H9 (cell line): Measurements from ENCODE around the gene GTF2F2. TPM values are rescaled to one million over a fixed set of nuclear protein-coding genes. Genes with fewer than 3 reads are reported as not detected.

Source experiments
- DNase-seq: peaks from one replicate; pipeline ENCODE4 v3.0.0-alpha.2; 2017
- H2AFZ ChIP-seq: one replicate; pipeline ENCODE4 v1.6.1; 2013; ENCODE audit warnings: mild to moderate bottlenecking, low read length, control low read depth, moderate library complexity
- H2AK5ac ChIP-seq: 2 replicates; pipeline ENCODE4 v1.6.1; 2013; ENCODE audit warnings: low read length, control low read depth, mixed read lengths; ENCODE audit not compliant: insufficient read length
- H2BK120ac ChIP-seq: one replicate; pipeline ENCODE4 v1.6.1; 2013; ENCODE audit warnings: low read depth, mild to moderate bottlenecking, low read length, control low read depth, inconsistent platforms; ENCODE audit not compliant: poor library complexity, severe bottlenecking
- H2BK12ac ChIP-seq: 2 replicates; pipeline ENCODE4 v1.6.1; 2013; ENCODE audit warnings: low read length, control low read depth, mixed read lengths, low read depth; ENCODE audit not compliant: insufficient read length
- H2BK15ac ChIP-seq: 2 replicates; pipeline ENCODE4 v1.6.1; 2013; ENCODE audit warnings: low read depth, low read length, control low read depth
- H2BK20ac ChIP-seq: one replicate; pipeline ENCODE4 v1.6.1; 2013; ENCODE audit warnings: low read depth, mild to moderate bottlenecking, low read length, control low read depth, inconsistent platforms; ENCODE audit not compliant: poor library complexity, severe bottlenecking
- H2BK5ac ChIP-seq: 2 replicates; pipeline ENCODE4 v1.6.1; 2013; ENCODE audit warnings: low read length, control low read depth, mixed read lengths; ENCODE audit not compliant: insufficient read length
- H3K14ac ChIP-seq: 2 replicates; pipeline ENCODE4 v1.6.1; 2013; ENCODE audit warnings: low read length, control low read depth; ENCODE audit not compliant: insufficient read depth
- H3K18ac ChIP-seq: 2 replicates; pipeline ENCODE4 v1.6.1; 2013; ENCODE audit warnings: low read depth, mild to moderate bottlenecking, mixed read lengths, low read length, control low read depth; ENCODE audit not compliant: insufficient read length
- H3K23ac ChIP-seq: 2 replicates; pipeline ENCODE4 v1.6.1; 2013; ENCODE audit warnings: low read length, control low read depth, mixed read lengths, low read depth; ENCODE audit not compliant: insufficient read length
- H3K23me2 ChIP-seq: 2 replicates; pipeline ENCODE4 v1.6.1; 2013; ENCODE audit warnings: low read depth, mild to moderate bottlenecking, mixed read lengths, low read length, control low read depth; ENCODE audit not compliant: insufficient read length, poor library complexity, severe bottlenecking
- H3K27ac ChIP-seq: 2 replicates; pipeline ENCODE4 v1.5.1; 2013; ENCODE audit warnings: low read length, control low read depth, mixed read lengths, low read depth; ENCODE audit not compliant: insufficient read length
- H3K27me3 ChIP-seq: 2 replicates; pipeline ENCODE4 v1.6.1; 2013; ENCODE audit warnings: low read length, control low read depth, inconsistent platforms; ENCODE audit not compliant: insufficient read depth
- H3K4ac ChIP-seq: 2 replicates; pipeline ENCODE4 v1.6.1; 2013; ENCODE audit warnings: low read depth, mild to moderate bottlenecking, control low read depth, inconsistent platforms, low read length, moderate library complexity
- H3K4me1 ChIP-seq: 2 replicates; pipeline ENCODE4 v1.6.1; 2013; ENCODE audit warnings: low read length, control low read depth, inconsistent platforms; ENCODE audit not compliant: insufficient read depth
- H3K4me2 ChIP-seq: 2 replicates; pipeline ENCODE4 v1.6.1; 2013; ENCODE audit warnings: low read length, control low read depth, mixed read lengths; ENCODE audit not compliant: insufficient read length, insufficient read depth
- H3K56ac ChIP-seq: 2 replicates; pipeline ENCODE4 v1.6.1; 2013; ENCODE audit warnings: low read depth, mild to moderate bottlenecking, mixed read lengths, low read length, control low read depth; ENCODE audit not compliant: insufficient read length
- H3K79me1 ChIP-seq: 2 replicates; pipeline ENCODE4 v1.6.1; 2013; ENCODE audit warnings: low read depth, mild to moderate bottlenecking, moderate library complexity, low read length, control low read depth, inconsistent platforms; ENCODE audit not compliant: insufficient read depth, poor library complexity, severe bottlenecking
- H3K79me2 ChIP-seq: 2 replicates; pipeline ENCODE4 v1.6.1; 2013; ENCODE audit warnings: low read length, control low read depth, inconsistent platforms; ENCODE audit not compliant: insufficient read depth
- H3K9ac ChIP-seq: 2 replicates; pipeline ENCODE4 v1.6.1; 2013; ENCODE audit warnings: low read length, control low read depth, mixed read lengths; ENCODE audit not compliant: insufficient read length; ENCODE audit errors: extremely low read depth
- H3K9me3 ChIP-seq: one replicate; pipeline ENCODE4 v1.6.1; 2013; ENCODE audit warnings: low read depth, low read length, inconsistent platforms; ENCODE audit not compliant: control insufficient read depth
- H3T11ph ChIP-seq: one replicate; pipeline ENCODE4 v1.6.1; 2013; ENCODE audit warnings: mild to moderate bottlenecking, low read length, control low read depth, inconsistent platforms
- H4K20me1 ChIP-seq: one replicate; pipeline ENCODE4 v1.6.1; 2013; ENCODE audit not compliant: control insufficient read depth, insufficient read length, insufficient read depth
- H4K5ac ChIP-seq: 2 replicates; pipeline ENCODE4 v1.6.1; 2013; ENCODE audit warnings: low read depth, mild to moderate bottlenecking, mixed read lengths, low read length, control low read depth; ENCODE audit not compliant: insufficient read length
- H4K8ac ChIP-seq: replicated peaks from 2 replicates; pipeline ENCODE4 v1.6.1; 2013; ENCODE audit warnings: low read length, control low read depth, mixed read lengths, low read depth; ENCODE audit not compliant: insufficient read length
- H4K91ac ChIP-seq: 2 replicates; pipeline ENCODE4 v1.6.1; 2013; ENCODE audit warnings: low read depth, mild to moderate bottlenecking, moderate library complexity, mixed read lengths, low read length, control low read depth; ENCODE audit not compliant: insufficient read length
- H3K27ac Mint-ChIP-seq, 3 experiments: 2 replicates in 2 of 3; 3 replicates in 1 of 3; pipeline ENCODE4 v1.8.0; 2020 to 2021; ENCODE audit warnings: mixed read lengths in 3 of 3, mild to moderate bottlenecking in 1 of 3, moderate library complexity in 1 of 3
- H3K27me3 Mint-ChIP-seq: 2 replicates; pipeline ENCODE4 v1.8.0; 2021; ENCODE audit warnings: low read depth, mild to moderate bottlenecking, moderate library complexity, mixed read lengths
- H3K36me3 Mint-ChIP-seq, 3 experiments: 2 replicates in 2 of 3; 3 replicates in 1 of 3; pipeline ENCODE4 v1.8.0; 2020 to 2021; ENCODE audit warnings: low read depth in 3 of 3, mixed read lengths in 3 of 3; ENCODE audit not compliant: insufficient read depth in 1 of 3
- H3K4me1 Mint-ChIP-seq, 2 experiments: 2 replicates each; pipeline ENCODE4 v1.8.0; 2020; ENCODE audit warnings: mixed read lengths in 2 of 2
- H3K4me3 Mint-ChIP-seq, 2 experiments: 2 replicates in 1 of 2; 3 replicates in 1 of 2; pipeline ENCODE4 v1.8.0; 2020 to 2021; ENCODE audit warnings: mild to moderate bottlenecking in 2 of 2, mixed read lengths in 2 of 2, moderate library complexity in 1 of 2
- H3K9me3 Mint-ChIP-seq, 2 experiments: 2 replicates in 1 of 2; 3 replicates in 1 of 2; pipeline ENCODE4 v1.8.0; 2020; ENCODE audit warnings: mild to moderate bottlenecking in 2 of 2, mixed read lengths in 2 of 2, moderate library complexity in 1 of 2
- WGBS: extraction: QIAGEN DNeasy Blood & Tissue Kit; methylation state at CpG from one replicate; pipeline ENCODE4 v1.1.7; 2013; ENCODE audit warnings: missing lambda C conversion rate, low lambda C conversion rate, mixed read lengths; ENCODE audit not compliant: insufficient read length; ENCODE audit errors: extremely low coverage; 5-methylcytosine and 5-hydroxymethylcytosine counted together
- total RNA-seq: library from RNA; stranded (reverse); gene quantifications from 2 replicates; pipeline ENCODE4 v1.2.1, GENCODE V29; 2021
- TF ChIP-seq, protein P1 (sequence below): fragments of 200-600 bp; sonication (generic); conservative IDR thresholded peaks from 3 replicates; pipeline ENCODE4 v1.8.0; 2021; ENCODE audit warnings: antibody characterized with exemption, mild to moderate bottlenecking

The GTF2F2 gene
- total RNA-seq, 1 experiment from 2014 or later = 29.6 TPM

DNA sequence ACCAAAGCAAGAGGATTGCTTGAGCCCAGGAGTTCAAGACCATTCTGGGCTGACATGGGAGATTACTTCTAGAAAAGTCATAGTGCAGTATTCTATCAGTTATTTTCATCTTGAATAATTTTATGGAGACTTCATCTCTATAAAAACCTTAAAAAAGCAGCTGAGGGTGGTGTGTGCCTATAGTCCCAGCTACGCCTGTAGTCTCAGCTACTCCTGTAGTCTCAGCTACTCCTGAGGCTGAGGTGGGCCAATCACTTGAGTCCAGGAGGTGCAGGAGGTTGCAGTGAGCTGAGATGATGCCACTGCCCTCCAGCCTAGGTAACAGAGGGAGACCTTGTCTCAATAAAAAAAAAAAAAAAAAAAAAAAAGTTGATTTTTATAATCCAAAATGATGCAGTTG lies 102.6 kb downstream of the GTF2F2 start:
- Histone ChIP-seq H2BK120ac (no peak overlapping the region), H3T11ph (no peak overlapping the region), H3K27ac (no peak overlapping the region), H2AFZ (no peak overlapping the region), H2BK15ac (no peak overlapping the region), H3K4ac (no peak overlapping the region), H3K9me3 (no peaks in the 10 kb centered on the region), H3K14ac (no peak overlapping the region), H3K79me2 (no peaks in the 10 kb centered on the region), H2AK5ac (no peak overlapping the region), H4K20me1 (no peaks in the 10 kb centered on the region), H2BK5ac (no peak overlapping the region), H3K27me3 (no peaks in the 10 kb centered on the region), H3K23ac (no peak overlapping the region), H4K91ac (no peak overlapping the region), H3K4me2 (no peak overlapping the region), H4K5ac (no peak overlapping the region), H3K23me2 (no peaks in the 10 kb centered on the region), H4K8ac (no peak overlapping the region), H2BK12ac (no peak overlapping the region), H3K56ac (no peak overlapping the region), H2BK20ac (no peak overlapping the region), H3K4me1 (peaks cover 2% of the 10 kb centered on the region; the same call in 1 of the 2 replicates), H3K79me1 (no peaks in the 10 kb centered on the region), H3K9ac (no peak overlapping the region), H3K18ac (no peak overlapping the region)
- no peak overlapping the region for H3K4me3 Mint-ChIP-seq
- no peaks in the 10 kb centered on the region for H3K27me3 Mint-ChIP-seq
- peaks cover 30 to 41% of the 10 kb centered on the region in 2 experiments for H3K4me1 Mint-ChIP-seq
- DNase-seq = no peak
- no peak overlapping the region for H3K27ac Mint-ChIP-seq
- no peaks in the 10 kb centered on the region for H3K9me3 Mint-ChIP-seq
- WGBS = no CpG with 5 or more reads among the region's 1 CpG
- TF ChIP-seq, protein P1, sequence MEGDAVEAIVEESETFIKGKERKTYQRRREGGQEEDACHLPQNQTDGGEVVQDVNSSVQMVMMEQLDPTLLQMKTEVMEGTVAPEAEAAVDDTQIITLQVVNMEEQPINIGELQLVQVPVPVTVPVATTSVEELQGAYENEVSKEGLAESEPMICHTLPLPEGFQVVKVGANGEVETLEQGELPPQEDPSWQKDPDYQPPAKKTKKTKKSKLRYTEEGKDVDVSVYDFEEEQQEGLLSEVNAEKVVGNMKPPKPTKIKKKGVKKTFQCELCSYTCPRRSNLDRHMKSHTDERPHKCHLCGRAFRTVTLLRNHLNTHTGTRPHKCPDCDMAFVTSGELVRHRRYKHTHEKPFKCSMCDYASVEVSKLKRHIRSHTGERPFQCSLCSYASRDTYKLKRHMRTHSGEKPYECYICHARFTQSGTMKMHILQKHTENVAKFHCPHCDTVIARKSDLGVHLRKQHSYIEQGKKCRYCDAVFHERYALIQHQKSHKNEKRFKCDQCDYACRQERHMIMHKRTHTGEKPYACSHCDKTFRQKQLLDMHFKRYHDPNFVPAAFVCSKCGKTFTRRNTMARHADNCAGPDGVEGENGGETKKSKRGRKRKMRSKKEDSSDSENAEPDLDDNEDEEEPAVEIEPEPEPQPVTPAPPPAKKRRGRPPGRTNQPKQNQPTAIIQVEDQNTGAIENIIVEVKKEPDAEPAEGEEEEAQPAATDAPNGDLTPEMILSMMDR = no peak
- H3K36me3 Mint-ChIP-seq = no peaks in the 10 kb centered on the region
